GM19035 (cell line): ENCODE results near the gene ISG20.

Source experiments
- ATAC-seq: cut with Tn5 transposase; IDR thresholded peaks from one replicate; pipeline ENCODE4 v1.9.1; 2021; ENCODE audit not compliant: unreplicated experiment

ISG20 gene

GRCh38 chr15:88638626-88639372, at the start of gene ISG20:
ISG20 (plus strand) TSS chr15:88639016; CDS start chr15:88639367, 351 bp downstream.
- ATAC-seq, result peak; percentile 67

DNA sequence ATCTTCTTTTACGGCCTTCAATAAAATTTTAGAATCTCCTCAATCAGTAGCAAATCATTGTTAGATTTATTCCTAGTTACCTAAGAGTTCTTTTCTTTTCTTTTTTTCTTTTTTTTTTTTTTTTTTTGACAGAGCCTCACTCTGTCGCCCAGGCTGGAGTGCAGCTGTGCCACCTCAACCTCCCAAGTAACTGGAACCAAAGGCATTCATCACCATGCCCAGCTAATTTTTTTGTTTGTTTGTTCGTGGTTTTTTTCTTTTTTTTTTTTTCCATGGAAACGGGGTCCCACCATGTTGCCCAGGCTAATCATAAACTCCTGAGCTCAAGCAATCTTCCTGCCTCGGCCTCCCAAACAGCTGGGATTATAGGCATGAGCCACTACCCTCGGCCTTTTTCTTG, 48.1 kb upstream of the ISG20 start:
- ATAC-seq, result no peak

- no peak for ATAC-seq
Measured at GRCh38 chr15:88591384-88591783, 47.4 kb upstream of the ISG20 start.

DNA sequence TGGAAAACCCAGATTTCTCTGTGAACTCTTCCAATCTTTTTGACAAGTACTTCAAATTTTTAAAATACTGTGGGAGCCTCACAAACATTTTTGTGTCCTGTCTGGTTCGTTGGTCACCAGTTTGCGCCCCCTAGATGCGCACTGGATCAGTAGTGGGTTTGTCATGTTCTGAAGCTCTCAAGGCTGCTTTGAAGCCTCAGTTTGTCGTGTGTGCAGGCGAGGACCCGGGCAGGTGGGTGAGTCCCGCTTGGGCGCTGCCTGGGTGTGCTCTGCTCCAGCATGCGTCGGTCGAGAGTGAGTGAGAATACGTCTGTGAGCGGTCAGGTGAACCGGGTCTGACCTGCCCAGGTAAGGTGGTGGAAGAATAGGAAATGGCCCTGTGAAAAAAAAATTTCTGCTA, 34.9 kb upstream of the ISG20 start:
- no peak for ATAC-seq

DNA sequence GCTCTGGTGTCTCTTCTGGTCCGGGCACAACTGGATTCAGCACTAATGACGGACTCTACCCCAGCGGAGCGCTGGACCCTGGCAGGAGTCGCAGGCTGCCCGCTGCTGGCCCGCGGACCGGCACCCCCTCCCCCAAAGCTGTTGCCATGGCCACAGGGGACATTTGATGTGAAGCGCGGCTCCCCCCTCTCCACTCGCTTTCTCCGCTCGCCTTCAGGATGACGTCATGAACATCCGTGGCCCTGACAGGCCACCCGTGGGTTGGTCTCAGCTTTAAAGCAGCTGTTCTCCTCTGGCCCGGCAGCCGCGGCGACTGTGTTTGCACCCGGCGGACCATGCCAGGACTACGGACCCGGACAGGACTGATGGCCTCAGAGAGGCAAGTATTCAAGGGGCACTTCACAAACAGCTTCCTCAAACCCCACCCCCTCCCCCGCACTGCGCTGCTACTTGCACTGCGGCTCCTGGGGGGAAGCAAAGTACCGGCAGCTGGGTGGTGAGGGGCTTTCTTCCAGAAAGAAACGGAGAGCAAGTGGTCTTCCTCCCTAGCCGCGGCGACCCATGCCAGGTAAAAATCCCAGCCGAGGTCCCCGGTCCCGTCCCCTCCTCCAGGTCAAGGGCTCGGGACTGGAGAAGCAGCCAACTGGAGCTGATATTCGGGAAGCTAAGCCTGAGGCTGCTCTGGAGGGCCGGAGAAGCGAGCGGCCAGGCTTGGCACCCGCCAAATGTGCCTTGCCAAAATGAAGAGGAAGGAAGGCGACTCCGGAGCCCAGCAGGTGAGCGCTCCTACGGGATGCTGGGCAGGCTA, 34.2 kb upstream of the ISG20 start:
- no peak for ATAC-seq

DNA sequence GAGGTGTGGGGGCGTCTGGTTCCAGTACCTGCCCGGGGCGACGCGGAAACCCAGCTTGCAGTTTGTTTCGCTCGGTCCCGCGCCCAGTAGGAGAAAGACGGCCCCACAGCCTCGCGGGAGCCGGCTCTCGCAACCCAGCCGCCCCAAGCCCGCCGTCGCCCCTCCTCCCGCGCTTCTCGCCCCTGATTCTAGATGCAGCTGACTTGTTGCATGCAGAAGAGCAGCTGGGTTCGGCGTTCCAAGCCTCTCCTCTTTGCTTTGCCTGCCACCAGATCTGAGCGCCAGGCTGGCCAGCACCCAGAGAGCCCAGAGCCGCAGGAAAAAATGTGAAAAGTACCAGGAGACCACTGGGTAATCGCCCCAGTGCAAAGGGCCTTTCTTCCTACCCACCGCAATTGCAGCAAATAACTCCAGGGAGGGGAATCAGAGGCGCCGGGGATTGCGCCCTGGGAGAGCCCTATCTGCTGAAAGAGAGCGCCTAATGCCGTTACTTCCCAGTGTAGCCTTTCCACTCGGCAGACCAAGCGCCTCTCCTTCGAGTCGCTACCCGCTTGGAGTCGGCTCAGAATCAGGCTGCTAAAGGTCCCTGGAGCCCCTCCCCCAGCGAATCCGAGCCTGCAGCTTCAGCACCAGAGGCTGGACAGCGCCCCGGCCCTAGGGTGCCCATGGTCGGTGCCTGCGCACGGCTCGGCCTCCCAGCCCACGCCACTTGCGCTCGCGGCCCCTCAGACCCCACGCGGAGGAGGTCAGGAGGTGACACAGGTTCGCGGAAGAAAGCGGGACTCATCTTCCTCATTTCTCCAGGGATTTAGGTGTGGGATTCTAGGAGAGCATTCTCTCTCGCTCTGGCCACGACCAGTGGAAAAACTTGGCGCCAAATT, 33.4 kb upstream of the ISG20 start:
- no peak for ATAC-seq

DNA sequence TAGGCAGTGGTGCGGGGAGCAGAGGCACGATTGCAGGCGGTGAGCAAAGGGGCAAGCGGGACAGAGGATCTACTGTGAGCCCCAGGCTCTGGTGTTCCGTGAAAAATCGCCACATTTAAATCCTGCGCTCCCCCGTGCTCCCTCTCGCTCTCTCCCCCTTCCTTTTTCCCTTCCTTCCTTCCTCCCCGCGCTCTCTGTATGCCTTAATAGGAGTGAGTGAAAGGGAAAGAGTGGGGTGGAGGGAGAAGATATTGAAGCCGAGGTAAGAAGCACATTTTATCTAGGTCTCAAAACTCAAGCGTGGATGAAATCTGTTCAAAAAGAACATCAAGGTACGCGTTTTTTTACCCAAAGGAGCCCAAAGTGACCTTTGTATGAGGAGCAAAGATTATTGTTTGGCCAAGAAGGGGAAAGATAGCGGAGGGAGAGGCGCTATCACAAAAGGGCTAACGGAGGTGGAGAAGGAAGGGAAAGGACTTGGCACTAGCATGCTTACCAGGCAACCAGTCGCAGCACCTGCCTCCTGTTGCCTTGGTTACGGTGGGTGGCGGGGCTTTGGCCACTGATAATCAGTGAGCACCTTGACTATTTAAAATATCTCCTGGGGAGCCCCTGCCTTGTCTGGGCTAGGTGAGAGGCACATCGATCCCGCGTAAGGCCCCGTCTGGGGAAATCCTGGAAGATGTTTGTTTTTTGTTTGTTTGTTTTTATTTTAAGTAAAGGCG, 32.6 kb upstream of the ISG20 start:
- ATAC-seq, result no peak

DNA sequence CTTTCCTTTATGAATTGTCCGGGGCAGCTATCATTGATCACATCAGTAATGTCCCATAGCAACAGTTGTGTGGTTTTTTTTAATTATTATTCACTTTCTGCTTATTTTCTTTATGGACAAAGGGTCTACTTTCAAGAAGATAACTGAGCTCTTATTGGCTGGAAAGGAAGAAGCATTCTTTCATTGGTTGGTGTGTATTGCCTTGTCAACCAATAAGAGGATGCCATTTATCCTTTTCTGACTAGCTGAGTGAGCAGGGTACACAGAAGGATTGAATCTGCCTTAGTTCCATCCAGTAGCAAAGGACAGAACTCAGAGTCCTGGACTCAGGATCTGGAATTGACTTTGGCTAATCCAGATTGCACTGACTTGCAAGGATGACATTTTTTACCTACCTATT, 30.9 kb upstream of the ISG20 start:
- ATAC-seq, result no peak

- ATAC-seq, result no peak
Measured at GRCh38 chr15:88608607-88609181, 30.1 kb upstream of the ISG20 start.

DNA sequence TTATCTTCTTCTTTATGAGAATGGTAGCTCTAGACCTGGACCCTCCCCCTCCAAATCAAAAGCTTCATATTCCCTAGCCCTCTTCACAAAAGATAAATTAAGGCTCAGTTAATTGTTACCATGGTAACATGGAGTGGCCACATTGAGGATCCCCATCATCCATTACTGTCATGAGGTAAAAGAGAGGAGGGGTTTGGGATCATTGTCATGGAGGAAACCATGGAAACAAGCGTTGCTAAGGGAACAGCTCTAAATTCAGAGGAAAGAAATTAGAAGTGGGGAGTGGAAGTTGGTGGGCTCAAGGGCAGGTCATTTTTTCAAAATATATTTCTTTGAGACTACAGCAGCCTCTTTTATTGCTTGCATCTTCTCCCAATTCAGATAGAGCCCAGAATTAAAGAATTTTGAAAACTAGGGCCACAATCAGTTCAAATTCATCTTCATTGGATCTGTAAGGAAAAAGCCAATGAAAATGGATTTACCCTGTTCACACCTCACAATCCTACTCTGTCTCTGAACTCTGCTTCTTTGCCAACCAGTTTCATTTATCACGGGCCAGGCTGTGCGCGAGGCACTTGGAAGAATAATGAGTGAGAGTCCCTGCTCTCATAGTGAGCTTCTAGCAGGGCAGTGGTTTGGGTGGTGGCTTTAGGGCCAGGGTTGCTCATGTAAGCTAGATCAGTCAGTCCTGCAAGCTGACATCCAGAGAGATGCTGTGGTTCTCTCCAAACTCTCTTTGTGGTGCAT, 29.3 kb upstream of the ISG20 start:
- no peak for ATAC-seq

DNA sequence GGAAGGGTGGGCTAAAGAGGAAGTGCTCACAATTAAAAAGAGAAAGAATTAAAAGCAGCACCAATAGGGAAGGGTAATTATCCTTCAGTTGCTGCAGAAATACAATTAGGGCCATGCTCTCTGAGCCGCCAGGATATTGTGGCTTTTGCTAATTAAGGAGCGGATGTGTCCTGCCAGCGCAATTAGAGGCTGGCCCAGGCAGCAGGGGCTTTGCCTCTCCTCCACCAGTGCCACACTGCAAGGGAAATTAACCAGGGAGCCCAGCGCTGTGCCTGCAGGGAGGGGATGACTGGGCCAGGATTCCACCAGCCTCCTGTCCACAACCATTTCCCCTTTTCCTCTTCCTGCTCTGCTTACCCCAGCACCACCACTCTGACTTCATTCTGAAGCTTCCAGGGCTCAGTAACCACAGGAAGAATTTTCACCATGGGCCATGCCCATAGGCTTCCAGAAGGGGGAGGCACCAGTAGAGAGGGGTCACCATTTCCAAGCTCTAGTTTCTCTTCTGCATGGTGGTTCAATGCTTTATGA, 28.1 kb upstream of the ISG20 start:
- no peak for ATAC-seq

DNA sequence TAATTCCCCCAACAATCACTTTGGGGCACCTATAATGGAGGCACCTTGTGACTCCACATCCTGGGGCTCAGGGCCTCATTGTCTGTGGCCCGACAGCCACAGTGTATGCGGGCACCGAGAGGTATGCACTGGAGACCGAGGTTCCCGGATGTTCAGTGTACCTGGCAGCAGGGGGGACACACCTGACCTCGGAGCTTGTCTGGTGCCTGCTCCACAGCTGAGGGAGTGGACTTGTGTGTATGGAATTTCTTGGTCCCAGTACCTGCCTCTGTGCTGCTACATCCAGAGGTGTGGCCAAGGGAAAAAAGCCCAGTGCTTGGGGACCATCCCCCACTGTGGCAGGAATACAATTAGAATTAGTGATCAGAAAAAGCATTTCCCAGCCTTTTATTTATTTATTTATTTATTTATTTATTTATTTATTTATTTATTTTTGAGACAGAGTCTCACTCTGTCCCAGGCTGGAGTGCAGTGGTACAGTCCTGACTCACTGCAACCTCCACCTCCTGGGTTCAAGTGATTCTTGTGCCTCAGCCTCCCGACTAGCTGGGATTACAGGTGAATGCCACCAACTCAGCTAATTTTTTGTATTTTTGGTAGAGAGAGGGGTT, 26.5 kb upstream of the ISG20 start:
- no peak for ATAC-seq

DNA sequence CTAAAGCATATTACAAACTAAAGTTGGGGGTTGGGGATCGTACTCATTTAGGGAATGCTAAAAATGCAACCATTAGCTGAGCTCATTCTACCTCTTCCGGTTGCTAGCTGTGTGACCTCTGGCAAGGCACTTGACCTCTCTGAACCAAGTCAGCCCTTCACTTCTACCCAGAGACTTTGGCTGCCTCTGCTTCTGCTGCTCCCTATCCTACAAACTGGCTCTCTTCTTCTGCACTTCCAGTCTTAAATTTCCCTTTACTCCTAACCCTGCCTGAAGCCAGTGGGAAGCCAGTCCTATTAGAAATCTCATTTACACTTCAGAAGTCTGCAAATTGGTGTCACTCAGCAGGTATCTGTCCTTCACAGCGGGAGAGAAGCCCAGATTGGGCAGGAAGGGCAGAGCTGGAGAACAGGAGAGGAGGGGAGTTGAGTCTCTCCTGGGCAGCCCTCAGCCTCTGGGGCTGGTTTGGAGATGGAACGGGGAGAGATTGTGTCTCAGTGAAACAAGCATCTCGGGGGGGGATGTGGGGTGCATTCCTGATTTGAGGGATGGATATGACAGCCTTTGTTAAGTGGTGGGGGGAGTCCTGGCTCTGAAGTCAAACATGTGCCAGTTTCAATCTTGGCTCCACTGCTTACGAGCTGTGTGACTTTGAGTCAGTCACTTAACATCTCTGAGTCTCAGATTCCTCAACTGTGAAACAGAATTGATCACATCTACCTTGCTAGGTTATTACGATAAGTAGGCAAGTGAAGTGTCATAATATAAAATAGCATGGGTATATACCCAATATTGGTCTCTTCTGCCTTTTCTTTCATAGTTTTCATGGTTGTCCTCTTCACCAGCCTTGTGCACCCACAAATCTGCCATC, 25.5 kb upstream of the ISG20 start:
- ATAC-seq, result no peak

GRCh38 chr15:88615303-88616107, 23.3 kb upstream of the ISG20 start:
- ATAC-seq, result peak; percentile 76

- no peak for ATAC-seq
Measured at GRCh38 chr15:88616240-88616639, 22.6 kb upstream of the ISG20 start.

DNA sequence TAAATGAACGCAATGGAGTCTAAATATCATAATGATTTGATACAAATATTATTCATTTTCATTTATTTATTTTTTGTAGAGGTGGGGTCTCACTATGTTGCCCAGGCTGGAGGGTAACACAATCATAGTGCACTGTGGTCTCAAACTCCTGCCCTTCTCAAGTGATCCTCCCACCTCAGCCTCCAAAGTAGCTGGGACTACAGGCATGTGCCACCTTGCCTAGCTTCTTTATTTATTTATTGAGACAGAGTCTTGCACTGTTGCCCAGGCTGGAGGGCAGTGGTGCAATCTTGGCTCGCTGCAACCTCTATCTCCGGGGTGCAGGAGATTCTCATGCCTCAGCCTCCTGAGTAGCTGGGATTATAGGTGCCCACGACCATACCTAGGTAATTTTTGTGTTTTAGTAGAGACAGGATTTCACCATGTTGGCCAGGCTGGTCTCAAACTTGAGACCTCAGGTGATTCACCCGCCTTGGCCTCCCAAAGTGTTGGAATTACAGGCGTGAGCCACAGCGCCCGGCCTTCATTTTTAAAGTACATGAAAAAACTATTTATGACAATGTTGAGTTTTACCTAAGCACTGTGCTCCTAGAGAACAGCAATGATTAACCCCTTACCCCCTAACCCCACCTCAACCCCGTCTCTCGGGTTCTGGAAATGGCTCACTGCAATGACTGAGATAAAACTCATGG, 21.6 kb upstream of the ISG20 start:
- ATAC-seq, result no peak

DNA sequence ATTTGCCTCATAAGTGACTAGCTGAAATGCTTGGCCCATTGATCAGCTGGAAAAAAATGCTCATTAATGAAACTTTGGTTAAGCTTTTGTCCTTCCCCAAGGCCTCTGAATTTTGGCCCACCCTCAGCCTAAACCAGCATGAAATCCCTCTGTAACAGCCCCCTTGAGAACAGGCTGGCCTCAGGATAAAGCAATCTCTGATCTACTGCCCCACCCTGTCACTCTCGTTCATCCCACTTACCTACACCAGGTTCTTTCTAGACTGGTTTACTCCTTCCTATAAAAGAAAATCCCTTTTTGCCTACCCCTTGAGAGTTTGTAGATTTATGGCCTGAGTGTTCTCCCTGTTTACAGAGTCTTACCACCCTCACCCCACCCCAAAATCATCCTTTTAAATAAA, 21.0 kb upstream of the ISG20 start:
- no peak for ATAC-seq
